ENCODE results near the gene PCSK5. TPM values are rescaled to one million over a fixed set of nuclear protein-coding genes. Genes with fewer than 3 reads are reported as not detected.

PCSK5 gene
- total RNA-seq, 1 donor from 2014 or later, result 30.7 TPM

DNA sequence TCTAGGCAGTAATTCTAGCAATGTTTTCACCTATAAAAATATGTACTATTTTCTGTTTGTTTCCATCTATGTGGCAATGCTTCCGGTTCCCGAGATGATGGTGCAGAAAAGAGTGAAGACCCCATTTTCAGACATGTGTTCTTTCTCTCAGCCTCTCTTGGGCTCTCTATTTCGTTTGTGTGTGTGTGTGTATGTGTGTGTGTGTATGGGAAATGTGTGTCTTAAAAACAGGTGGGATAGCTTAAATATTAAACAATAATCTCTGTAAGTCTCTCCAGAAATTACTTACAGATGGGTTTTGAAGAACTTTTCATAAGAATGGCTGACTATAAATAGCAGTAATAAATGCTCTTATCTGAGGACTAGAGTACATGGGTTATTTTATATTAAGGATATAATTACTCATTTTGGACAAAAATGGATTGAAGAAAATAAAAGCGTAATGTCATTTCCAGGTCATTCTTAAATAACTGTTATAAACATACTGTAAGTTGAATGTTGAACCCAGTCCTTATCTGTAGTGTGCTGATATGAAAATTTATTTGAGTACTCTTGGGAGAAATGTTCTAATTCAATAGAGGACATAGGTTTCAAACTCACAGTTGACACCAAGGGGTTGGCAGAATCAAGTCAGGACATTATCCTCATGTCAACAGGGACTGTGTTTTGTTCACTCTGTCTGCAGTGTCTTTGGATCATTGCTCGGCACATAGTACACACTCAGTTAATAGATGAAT is 31.1 kb downstream of the PCSK5 start:
- Mint-ChIP-seq H3K36me3 (peaks cover 6% of the 10 kb centered on the region), H3K27ac (no peak overlapping the region), H3K27me3 (no peaks in the 10 kb centered on the region), H3K9me3 (peaks cover 4% of the 10 kb centered on the region), H3K4me3 (no peak overlapping the region), H3K4me1 (ENCODE audit: unreplicated experiment) (no peaks in the 10 kb centered on the region)
- no peak for DNase-seq (ENCODE audit: extremely low spot score, unreplicated experiment)
- TF ChIP-seq, protein P1, sequence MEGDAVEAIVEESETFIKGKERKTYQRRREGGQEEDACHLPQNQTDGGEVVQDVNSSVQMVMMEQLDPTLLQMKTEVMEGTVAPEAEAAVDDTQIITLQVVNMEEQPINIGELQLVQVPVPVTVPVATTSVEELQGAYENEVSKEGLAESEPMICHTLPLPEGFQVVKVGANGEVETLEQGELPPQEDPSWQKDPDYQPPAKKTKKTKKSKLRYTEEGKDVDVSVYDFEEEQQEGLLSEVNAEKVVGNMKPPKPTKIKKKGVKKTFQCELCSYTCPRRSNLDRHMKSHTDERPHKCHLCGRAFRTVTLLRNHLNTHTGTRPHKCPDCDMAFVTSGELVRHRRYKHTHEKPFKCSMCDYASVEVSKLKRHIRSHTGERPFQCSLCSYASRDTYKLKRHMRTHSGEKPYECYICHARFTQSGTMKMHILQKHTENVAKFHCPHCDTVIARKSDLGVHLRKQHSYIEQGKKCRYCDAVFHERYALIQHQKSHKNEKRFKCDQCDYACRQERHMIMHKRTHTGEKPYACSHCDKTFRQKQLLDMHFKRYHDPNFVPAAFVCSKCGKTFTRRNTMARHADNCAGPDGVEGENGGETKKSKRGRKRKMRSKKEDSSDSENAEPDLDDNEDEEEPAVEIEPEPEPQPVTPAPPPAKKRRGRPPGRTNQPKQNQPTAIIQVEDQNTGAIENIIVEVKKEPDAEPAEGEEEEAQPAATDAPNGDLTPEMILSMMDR (conservative IDR thresholded peaks at IDR 0.05), result no peak

DNA sequence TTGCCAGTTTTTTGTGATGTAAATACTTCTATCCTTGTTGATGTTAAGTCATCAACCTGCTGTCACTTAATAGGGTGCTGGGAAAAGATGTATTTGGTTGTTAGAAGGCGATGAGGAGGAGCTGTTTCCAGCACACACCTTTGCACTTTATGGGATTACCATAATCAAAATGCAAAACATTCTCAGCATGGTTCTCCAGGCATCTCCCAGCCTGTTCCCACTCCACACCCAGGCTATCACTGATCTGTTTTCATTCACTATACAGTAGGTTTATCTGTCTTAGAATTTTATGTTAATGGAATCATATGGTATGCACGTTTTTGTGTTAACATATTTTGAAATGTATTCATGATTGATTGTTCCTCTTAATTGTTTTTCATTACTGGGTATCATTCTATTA is 35.9 kb downstream of the PCSK5 start:
- TF ChIP-seq, protein P1 (conservative IDR thresholded peaks at IDR 0.05), result no peak
- no peak for DNase-seq (ENCODE audit: extremely low spot score, unreplicated experiment)
- peaks cover 11% of the 10 kb centered on the region for H3K36me3 Mint-ChIP-seq
- no peak overlapping the region for H3K27ac Mint-ChIP-seq
- no peaks in the 10 kb centered on the region for H3K27me3 Mint-ChIP-seq
- peaks cover 4% of the 10 kb centered on the region for H3K9me3 Mint-ChIP-seq
- H3K4me1 Mint-ChIP-seq (ENCODE audit: unreplicated experiment), result peaks cover 18% of the 10 kb centered on the region
- H3K4me3 Mint-ChIP-seq, result no peak overlapping the region

DNA sequence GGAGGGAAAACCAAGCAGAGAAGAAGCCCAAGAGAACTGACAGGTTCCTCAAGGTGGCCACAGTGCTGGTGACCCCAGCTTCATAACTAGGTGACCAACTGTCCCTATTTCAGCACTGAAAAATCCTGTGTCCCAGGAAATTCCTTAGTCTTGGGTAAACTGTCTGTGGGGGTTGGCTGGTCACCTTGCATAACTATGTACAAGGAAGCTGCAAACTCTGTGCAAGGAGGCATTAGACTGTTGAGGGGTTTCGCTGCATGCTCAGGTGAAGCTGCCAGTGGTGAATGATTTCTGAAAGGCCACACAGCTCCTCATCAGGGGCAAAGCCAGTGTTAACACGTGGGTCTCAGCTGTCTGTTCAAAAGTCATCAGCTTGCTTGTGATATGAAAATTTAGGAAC is 36.9 kb downstream of the PCSK5 start:
- Mint-ChIP-seq H3K9me3 (no peaks in the 10 kb centered on the region), H3K36me3 (peaks cover 11% of the 10 kb centered on the region), H3K4me3 (no peak overlapping the region), H3K27me3 (no peaks in the 10 kb centered on the region), H3K4me1 (ENCODE audit: unreplicated experiment) (peaks cover 21% of the 10 kb centered on the region), H3K27ac (no peak overlapping the region)
- TF ChIP-seq, protein P1 (conservative IDR thresholded peaks at IDR 0.05), result no peak
- DNase-seq (ENCODE audit: extremely low spot score, unreplicated experiment), result no peak

DNA sequence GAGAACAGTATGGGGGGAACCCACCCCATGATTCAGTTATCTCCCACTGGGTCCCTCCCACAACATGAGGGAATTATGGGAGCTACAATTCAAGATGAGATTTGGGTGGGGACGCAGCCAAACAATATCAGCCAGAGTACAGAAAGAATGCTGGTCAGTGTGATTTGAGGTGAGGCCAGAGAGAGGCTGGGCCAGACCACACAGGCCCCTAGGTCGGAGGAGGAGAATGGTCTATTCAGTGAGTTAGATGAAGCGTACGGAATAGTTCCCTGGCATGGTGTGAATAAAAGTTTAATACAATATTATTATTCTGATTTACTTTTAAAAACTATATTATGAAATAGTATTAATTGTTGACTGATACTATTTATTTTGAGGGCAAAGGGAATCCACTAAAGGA is 39.7 kb downstream of the PCSK5 start:
- Mint-ChIP-seq H3K27me3 (no peaks in the 10 kb centered on the region), H3K4me3 (no peak overlapping the region), H3K9me3 (peaks cover 5% of the 10 kb centered on the region), H3K36me3 (peaks cover 25% of the 10 kb centered on the region), H3K4me1 (ENCODE audit: unreplicated experiment) (peaks cover 21% of the 10 kb centered on the region), H3K27ac (no peak overlapping the region)
- DNase-seq (ENCODE audit: extremely low spot score, unreplicated experiment), result no peak
- TF ChIP-seq, protein P1 (conservative IDR thresholded peaks at IDR 0.05), result no peak

DNA sequence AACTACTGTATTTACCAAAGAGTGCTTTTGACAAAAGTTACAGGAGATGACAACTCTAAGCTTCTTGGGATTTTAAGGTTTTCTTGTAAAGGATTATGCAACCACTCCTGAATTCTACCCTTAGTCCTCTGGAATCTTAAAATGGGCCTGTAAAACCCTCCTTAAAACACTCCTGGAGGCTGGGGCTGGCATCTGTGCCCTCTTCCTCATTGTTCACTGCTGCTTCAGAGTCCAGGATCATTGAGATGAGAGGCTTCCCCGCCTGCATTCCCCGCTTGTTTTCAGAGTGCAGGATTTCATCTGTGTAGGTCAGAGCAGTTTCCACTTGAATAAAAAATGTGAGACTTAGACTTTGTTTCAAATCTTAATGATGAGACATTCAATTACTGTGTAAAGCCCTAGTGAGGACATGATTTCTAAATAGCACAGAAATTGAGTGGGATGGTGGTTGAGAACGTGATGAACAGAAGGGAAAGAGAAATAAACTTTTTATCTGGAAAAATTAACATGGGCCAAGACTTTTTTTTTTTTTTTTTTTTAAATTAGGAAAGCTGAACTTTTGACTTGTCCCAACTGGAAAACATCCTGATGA is 40.4 kb downstream of the PCSK5 start:
- H3K4me1 Mint-ChIP-seq (ENCODE audit: unreplicated experiment), result peaks cover 21% of the 10 kb centered on the region
- TF ChIP-seq, protein P1 (conservative IDR thresholded peaks at IDR 0.05), result no peak
- H3K9me3 Mint-ChIP-seq, result peaks cover 5% of the 10 kb centered on the region
- H3K27ac Mint-ChIP-seq, result peak overlapping the region; percentile 26
- no peaks in the 10 kb centered on the region for H3K27me3 Mint-ChIP-seq
- DNase-seq (ENCODE audit: extremely low spot score, unreplicated experiment), result no peak
- no peak overlapping the region for H3K4me3 Mint-ChIP-seq
- H3K36me3 Mint-ChIP-seq, result peaks cover 28% of the 10 kb centered on the region
